Thyroid gland (tissue), 4 donors: ENCODE data around the gene RBPMS2. TPM values are rescaled to one million over a fixed set of nuclear protein-coding genes. Genes with fewer than 3 reads are reported as not detected.
A peak's percentile ranks its signal among the peaks of the same experiment; 100 is the strongest.

Source experiments
- DNase-seq, 2 donors: peaks; one replicate each; pipeline ENCODE4 v3.0.0-alpha.2; 2019
- H3K27ac ChIP-seq, 3 donors: fragments of 200-600 bp; sonication (generic); 1 replicate in 2 of 3; 2 replicates in 1 of 3; pipeline ENCODE4 v1.5.1; 2016 to 2019; ENCODE audit warnings: mild to moderate bottlenecking in 1 of 3, moderate library complexity in 1 of 3
- H3K27me3 ChIP-seq: fragments of 200-600 bp; sonication (generic); one replicate; pipeline ENCODE4 v1.5.1; 2019
- H3K36me3 ChIP-seq, 2 donors: fragments of 200-600 bp; sonication (generic); one replicate each; pipeline ENCODE4 v1.5.1; 2016 to 2019
- H3K4me1 ChIP-seq, 2 donors: fragments of 200-600 bp; sonication (generic); one replicate each; pipeline ENCODE4 v1.5.1; 2017 to 2019
- H3K4me3 ChIP-seq, 3 donors: fragments of 200-600 bp; sonication (generic); replicated peaks in 1 of 3; 1 replicate in 2 of 3; 2 replicates in 1 of 3; pipeline ENCODE4 v1.5.1; 2016; ENCODE audit warnings: mild to moderate bottlenecking in 1 of 3
- H3K9me3 ChIP-seq: fragments of 200-600 bp; sonication (generic); one replicate; pipeline ENCODE4 v1.5.1; 2017
- CTCF ChIP-seq, 6 experiments: fragments of 200-600 bp in 3 of 6; fragments of 450-650 bp in 3 of 6; sonication (generic) in 3 of 6; IDR thresholded peaks; one replicate each; pipeline ENCODE4 v1.5.1; 2016 to 2019; ENCODE audit warnings: antibody characterized with exemption in 6 of 6, mild to moderate bottlenecking in 2 of 6, inconsistent platforms in 1 of 6, moderate library complexity in 1 of 6
- POLR2A ChIP-seq, 2 donors: fragments of 450-650 bp; IDR thresholded peaks; one replicate each; pipeline ENCODE4 v1.6.1; 2017; ENCODE audit warnings: antibody characterized with exemption in 2 of 2, mild to moderate bottlenecking in 2 of 2, moderate library complexity in 1 of 2
- WGBS, 2 donors: methylation state at CpG; one replicate each; pipeline ENCODE4 v1.1.5; 2017; 5-methylcytosine and 5-hydroxymethylcytosine counted together
- intact Hi-C: fragments of 100-400 bp; cut with DNase I; formaldehyde crosslinking; loops from one replicate; pipeline ENCODE4 v1.15.1; 2023
- total RNA-seq, 4 donors: library from RNA; depleted of rRNA; stranded (reverse); fragments of >200 nt; gene quantifications; one replicate each; pipeline ENCODE4 v1.2.3, GENCODE V29; 2016

RBPMS2 gene
- total RNA-seq, 4 donors from 2014 or later: 2.6 to 3.5 (median 3.1) TPM

- H3K4me1 ChIP-seq: peaks cover 23 to 26% of the 10 kb centered on the region in 2 donors
- no peak overlapping the region for H3K4me3 ChIP-seq
- H3K9me3 ChIP-seq: no peaks in the 10 kb centered on the region
- TF ChIP-seq POLR2A (IDR thresholded peaks at IDR 0.05) (no peak), CTCF (IDR thresholded peaks at IDR 0.05) (no peak)
- H3K27me3 ChIP-seq: no peaks in the 10 kb centered on the region
- no peak for DNase-seq
- H3K36me3 ChIP-seq: no peaks in the 10 kb centered on the region
- intact Hi-C loops: no loop called here
- H3K27ac ChIP-seq: no peak overlapping the region
- 89 to 94% methylated on average over 3 of the region's 3 CpGs for WGBS, 2 donors
Observed at GRCh38 chr15:64705006-64705405, 70.4 kb downstream of the RBPMS2 start.

GRCh38 chr15:64703632-64703959 is 71.8 kb downstream of the RBPMS2 start:
- intact Hi-C loops: no loop called here
- TF ChIP-seq POLR2A (IDR thresholded peaks at IDR 0.05) (no peak), CTCF (IDR thresholded peaks at IDR 0.05) (no peak)
- H3K4me1 ChIP-seq: peaks cover 37 to 40% of the 10 kb centered on the region in 2 donors
- no peaks in the 10 kb centered on the region for H3K9me3 ChIP-seq
- H3K27me3 ChIP-seq: no peaks in the 10 kb centered on the region
- H3K4me3 ChIP-seq: peak overlapping the region in 2 of 3 donors; percentile 68 to 91
- H3K36me3 ChIP-seq: no peaks in the 10 kb centered on the region
- no peak for DNase-seq
- 47 to 64% methylated on average over 7 of the region's 7 CpGs for WGBS, 2 donors
- peak overlapping the region; percentile 67 to 94 (median 92) for H3K27ac ChIP-seq

- H3K4me3 ChIP-seq: peak overlapping the region; percentile 68 to 91 (median 68)
- WGBS, 2 donors: 2 to 4% methylated on average over 20 to 24 of the region's 62 CpGs
- H3K27ac ChIP-seq: peak overlapping the region; percentile 67 to 94 (median 92)
- peaks cover 42 to 46% of the 10 kb centered on the region in 2 donors for H3K4me1 ChIP-seq
- H3K9me3 ChIP-seq: no peaks in the 10 kb centered on the region
- peak; percentile 97 to 98 for DNase-seq
- H3K27me3 ChIP-seq: no peaks in the 10 kb centered on the region
- TF ChIP-seq CTCF (IDR thresholded peaks at IDR 0.05) (peak in 1 of 6 experiments; percentile 2), POLR2A (IDR thresholded peaks at IDR 0.05) (peak; percentile 31 to 74)
- intact Hi-C loops: no loop called here
- no peaks in the 10 kb centered on the region for H3K36me3 ChIP-seq
Observed at GRCh38 chr15:64702816-64703631, 72.4 kb downstream of the RBPMS2 start.

- Histone ChIP-seq H3K4me3 (peak overlapping the region in 1 of 3 donors; percentile 91), H3K27ac (peak overlapping the region; percentile 18 to 94 (median 92)), H3K27me3 (no peaks in the 10 kb centered on the region), H3K36me3 (no peaks in the 10 kb centered on the region), H3K9me3 (no peaks in the 10 kb centered on the region), H3K4me1 (peaks cover 55% of the 10 kb centered on the region in 2 donors)
- intact Hi-C loops: no loop called here
- WGBS, 2 donors: 18% methylated on average over 5 of the region's 5 CpGs
- no peak for DNase-seq
- TF ChIP-seq POLR2A (IDR thresholded peaks at IDR 0.05) (no peak), CTCF (IDR thresholded peaks at IDR 0.05) (no peak)
Observed at GRCh38 chr15:64701482-64702184, 73.8 kb downstream of the RBPMS2 start.

GRCh38 chr15:64701051-64701450 is 74.3 kb downstream of the RBPMS2 start:
- DNase-seq: no peak
- Histone ChIP-seq H3K4me1 (peaks cover 57 to 61% of the 10 kb centered on the region in 2 donors), H3K27ac (peak overlapping the region; percentile 18 to 94 (median 92)), H3K27me3 (no peaks in the 10 kb centered on the region), H3K9me3 (no peaks in the 10 kb centered on the region), H3K36me3 (no peaks in the 10 kb centered on the region), H3K4me3 (no peak overlapping the region)
- 28 to 44% methylated on average over 3 of the region's 3 CpGs for WGBS, 2 donors
- TF ChIP-seq POLR2A (IDR thresholded peaks at IDR 0.05) (no peak), CTCF (IDR thresholded peaks at IDR 0.05) (no peak)
- intact Hi-C loops: no loop called here
